ENCODE data around the gene SNTB2.

The SNTB2 gene

DNA sequence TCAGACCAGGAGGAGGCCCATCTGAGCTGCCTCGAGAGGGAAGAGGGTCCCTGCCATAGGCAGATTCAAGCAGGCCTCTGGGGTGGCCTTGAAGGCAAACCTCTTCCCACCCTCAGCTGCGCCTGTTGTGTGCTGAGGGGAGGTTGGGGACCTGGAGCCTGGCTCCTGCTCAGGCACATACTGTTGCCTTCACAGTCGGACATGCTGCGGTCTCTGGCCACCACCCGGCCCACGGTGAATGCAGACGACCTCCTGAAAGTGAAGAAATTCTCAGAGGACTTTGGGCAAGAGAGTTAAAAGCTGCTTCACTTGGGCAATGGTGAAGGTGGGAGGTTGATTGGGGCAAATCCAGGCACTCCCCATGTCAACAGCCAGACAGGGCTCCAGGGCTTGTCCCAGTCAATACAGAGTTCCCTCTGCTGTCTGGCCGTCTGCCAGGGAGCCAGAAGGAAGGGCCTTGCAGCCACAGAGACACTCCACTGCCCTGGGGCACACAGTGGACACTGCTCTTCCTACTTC is 137.1 kb downstream of the SNTB2 start:
- TF ChIP-seq, protein P1, sequence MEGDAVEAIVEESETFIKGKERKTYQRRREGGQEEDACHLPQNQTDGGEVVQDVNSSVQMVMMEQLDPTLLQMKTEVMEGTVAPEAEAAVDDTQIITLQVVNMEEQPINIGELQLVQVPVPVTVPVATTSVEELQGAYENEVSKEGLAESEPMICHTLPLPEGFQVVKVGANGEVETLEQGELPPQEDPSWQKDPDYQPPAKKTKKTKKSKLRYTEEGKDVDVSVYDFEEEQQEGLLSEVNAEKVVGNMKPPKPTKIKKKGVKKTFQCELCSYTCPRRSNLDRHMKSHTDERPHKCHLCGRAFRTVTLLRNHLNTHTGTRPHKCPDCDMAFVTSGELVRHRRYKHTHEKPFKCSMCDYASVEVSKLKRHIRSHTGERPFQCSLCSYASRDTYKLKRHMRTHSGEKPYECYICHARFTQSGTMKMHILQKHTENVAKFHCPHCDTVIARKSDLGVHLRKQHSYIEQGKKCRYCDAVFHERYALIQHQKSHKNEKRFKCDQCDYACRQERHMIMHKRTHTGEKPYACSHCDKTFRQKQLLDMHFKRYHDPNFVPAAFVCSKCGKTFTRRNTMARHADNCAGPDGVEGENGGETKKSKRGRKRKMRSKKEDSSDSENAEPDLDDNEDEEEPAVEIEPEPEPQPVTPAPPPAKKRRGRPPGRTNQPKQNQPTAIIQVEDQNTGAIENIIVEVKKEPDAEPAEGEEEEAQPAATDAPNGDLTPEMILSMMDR (IDR thresholded peaks at IDR 0.05; ENCODE audit: control insufficient read depth, insufficient read depth, low read depth, low read length, missing control alignments), result no peak
- no peak for DNase-seq (ENCODE audit: low read depth)
- H3K4me3 ChIP-seq (ENCODE audit: control insufficient read depth, low read depth, low read length), result no peak overlapping the region

DNA sequence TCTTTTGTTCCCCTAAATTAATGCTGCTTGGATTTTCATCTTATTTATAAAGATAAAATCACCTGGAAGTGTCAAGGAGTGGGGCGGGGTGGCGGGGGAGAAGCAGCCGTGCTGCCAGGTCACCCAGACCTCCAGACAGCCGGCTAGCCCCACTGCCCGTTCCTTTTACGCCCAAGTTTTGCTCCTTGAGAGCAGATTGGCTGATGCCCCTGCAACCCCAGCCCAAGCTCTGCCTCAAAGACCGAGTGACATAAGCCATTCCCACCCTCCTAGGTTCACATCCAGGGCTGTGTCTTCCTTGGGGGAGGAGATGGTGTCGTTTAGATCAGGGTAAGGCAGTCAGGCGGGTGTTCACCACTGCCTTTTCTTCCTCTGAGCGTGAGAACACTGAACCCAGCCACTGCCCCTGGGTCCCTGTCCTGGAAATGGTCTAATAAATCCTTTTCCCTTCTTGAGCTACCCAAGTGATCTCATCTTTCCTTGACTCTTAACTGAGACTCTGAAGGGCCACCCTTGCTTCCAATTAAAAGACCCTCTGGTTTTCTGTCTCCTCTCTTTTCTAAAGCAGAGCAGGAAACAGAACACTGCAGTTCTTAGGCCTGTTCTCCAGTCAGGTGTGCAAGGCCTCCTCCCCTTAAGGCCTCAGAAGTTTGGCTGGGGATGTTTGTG is 137.8 kb downstream of the SNTB2 start:
- no peak for DNase-seq (ENCODE audit: low read depth)
- H3K4me3 ChIP-seq (ENCODE audit: control insufficient read depth, low read depth, low read length), result no peak overlapping the region
- TF ChIP-seq, protein P1 (IDR thresholded peaks at IDR 0.05; ENCODE audit: control insufficient read depth, insufficient read depth, low read depth, low read length, missing control alignments), result no peak

DNA sequence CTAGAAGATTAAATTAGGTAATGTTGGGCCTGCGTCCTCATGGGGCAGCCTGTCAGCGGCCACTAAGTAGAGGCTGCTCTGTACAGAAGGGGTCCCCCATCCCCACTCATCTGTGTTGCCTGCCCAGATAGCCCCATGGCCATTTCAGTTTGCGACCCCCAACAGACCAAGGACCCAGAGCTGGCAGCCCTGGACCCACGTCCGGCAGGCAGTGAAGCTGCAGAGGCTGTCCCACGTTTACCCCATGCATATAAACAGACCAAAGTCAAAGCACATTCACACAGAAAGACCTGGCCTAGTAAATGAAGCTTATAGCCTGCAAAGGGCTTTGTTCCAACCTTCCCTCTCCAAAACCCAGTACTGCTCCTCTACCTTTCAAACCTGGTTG is 138.8 kb downstream of the SNTB2 start:
- no peak overlapping the region for H3K4me3 ChIP-seq (ENCODE audit: control insufficient read depth, low read depth, low read length)
- TF ChIP-seq, protein P1 (IDR thresholded peaks at IDR 0.05; ENCODE audit: control insufficient read depth, insufficient read depth, low read depth, low read length, missing control alignments), result no peak
- no peak for DNase-seq (ENCODE audit: low read depth)

DNA sequence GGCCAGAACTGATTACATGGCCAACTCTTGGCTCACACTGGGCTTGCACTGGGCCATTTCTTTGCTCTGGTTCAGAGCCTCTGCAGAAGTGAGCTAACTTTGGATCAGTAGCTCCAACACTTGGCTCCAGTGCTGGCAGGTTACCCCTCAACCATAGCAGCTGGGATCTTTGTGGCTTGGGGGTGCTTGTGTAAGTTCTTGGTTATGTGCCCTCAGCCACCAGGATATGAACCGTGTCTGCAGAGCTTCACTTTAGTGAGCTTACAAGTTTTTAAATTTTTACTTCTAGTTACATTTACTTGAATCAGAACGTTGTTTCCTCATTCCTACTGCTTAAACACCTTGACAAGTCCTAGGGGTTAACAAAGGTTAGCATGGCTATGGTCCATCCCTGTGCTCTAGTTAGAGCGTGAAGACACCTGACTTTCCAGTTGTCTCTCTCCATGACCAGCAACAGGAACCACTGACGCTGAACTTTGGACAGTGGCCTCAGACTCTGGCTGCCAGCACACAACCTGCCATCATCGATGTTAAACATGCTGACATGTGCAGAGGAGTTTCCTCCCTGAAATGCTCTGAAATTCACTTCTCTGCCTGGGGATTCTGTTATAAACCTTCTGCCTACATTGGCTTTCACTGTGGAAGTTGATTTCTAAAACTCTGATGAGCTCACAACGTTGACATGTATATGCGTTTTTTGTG is 139.4 kb downstream of the SNTB2 start:
- H3K4me3 ChIP-seq (ENCODE audit: control insufficient read depth, low read depth, low read length), result no peak overlapping the region
- DNase-seq (ENCODE audit: low read depth), result no peak
- TF ChIP-seq, protein P1 (IDR thresholded peaks at IDR 0.05; ENCODE audit: control insufficient read depth, insufficient read depth, low read depth, low read length, missing control alignments), result no peak

DNA sequence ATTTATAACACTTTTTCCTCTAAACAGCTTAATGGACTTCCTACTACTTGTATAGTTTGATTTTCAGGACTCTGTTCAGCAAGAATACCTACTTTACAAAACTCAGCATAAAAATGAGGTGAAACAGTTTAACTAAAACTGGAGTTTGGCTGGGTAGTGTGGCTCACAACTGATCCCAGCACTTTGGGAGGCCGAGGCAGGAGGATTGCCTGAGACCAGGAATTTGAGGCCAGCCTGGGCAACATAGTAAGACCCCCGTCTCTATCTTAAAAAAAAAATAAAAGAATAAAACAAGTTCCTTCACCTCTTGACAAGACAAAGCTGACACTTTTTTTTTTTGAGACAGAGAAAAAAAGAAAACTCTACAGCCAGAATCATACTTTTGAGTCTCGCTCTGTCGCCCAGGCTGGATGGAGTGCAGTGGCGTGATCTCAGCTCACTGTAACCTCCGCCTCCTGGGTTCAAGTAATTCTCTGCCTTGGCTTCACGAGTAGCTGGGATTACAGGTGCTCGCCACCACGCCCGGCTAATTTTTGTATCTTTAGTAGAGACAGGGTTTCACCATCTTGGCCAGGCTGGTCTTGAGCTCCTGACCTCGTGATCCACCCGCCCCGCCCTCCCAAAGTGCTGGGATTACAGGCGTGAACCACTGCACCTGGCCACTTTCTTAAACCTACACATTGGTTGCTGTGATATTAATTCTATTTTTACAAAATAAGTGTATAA is 140.8 kb downstream of the SNTB2 start:
- DNase-seq (ENCODE audit: low read depth), result no peak
- TF ChIP-seq, protein P1 (IDR thresholded peaks at IDR 0.05; ENCODE audit: control insufficient read depth, insufficient read depth, low read depth, low read length, missing control alignments), result no peak
- H3K4me3 ChIP-seq (ENCODE audit: control insufficient read depth, low read depth, low read length), result no peak overlapping the region

DNA sequence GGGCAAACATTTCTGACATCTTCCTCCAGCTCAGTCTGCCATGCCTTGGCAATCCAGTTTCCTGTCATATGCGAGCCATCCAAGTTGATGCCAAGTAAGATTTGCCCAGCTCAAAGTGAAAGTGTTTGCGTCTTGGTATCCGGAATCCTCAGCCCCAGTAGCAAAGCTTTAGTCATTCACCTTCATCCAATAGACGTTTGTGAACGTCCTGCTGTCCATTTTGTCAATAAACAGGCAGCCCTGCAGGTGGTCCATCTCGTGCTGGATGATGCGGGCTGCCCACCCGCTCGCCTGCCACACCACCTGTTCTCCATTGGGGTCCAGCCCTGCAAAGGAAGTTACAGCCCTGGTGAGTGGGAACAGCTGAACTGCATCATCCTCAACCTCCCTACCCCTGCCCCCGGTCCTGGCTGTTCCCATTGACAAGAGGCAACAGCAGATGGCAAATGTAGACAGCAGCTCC is 141.9 kb downstream of the SNTB2 start:
- H3K4me3 ChIP-seq (ENCODE audit: control insufficient read depth, low read depth, low read length), result peak overlapping the region; percentile 64
- TF ChIP-seq, protein P1 (IDR thresholded peaks at IDR 0.05; ENCODE audit: control insufficient read depth, insufficient read depth, low read depth, low read length, missing control alignments), result no peak
- DNase-seq (ENCODE audit: low read depth), result peak; percentile 7
